Measurements from ENCODE around the gene CHRNB4.

DNA sequence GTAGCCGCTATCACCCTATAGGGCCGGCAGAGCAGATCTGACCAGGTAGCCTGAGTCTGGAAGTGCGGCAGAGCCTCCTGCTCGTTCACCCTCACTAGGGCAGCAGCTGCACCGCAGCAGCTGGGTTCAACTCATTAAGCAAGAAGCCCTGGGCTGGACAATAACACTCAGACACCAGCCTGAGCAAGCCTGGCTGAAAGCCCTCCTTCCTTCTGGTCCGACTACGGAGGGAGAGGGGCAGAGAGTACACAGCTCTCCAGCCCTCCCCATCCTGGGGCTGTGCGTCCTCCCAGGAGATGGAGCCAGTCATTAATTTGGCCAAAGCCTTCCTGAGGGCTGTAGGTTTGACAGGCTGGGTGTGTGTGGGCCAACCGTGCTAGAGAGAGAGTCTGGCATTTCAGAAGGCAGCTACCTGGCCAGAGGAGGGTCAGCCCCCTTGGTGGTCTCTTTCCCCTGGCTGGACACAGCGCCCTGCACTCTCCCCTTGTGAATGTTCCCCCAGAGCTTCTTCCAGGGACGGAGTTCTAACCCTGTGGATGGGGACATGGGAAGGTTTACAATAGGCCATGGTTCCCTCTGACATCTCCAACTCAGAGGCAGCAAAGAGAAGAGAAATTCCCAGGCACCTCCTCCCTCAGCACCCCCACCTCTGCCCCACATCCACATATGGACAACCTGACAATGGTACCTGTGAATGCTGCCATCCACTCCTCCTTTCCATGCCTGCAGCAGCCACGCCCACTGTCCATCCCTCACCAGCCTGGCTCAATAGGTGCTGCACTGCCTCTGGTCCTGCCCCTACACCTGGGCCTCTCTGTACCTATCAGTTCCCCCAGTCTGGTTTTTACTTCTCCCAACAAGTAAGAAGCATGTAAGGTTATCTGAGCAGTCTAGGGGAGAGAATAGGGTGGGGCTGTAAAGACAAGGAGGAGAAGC, 6.5 kb downstream of the CHRNB4 start:
- TF ChIP-seq, protein P1, sequence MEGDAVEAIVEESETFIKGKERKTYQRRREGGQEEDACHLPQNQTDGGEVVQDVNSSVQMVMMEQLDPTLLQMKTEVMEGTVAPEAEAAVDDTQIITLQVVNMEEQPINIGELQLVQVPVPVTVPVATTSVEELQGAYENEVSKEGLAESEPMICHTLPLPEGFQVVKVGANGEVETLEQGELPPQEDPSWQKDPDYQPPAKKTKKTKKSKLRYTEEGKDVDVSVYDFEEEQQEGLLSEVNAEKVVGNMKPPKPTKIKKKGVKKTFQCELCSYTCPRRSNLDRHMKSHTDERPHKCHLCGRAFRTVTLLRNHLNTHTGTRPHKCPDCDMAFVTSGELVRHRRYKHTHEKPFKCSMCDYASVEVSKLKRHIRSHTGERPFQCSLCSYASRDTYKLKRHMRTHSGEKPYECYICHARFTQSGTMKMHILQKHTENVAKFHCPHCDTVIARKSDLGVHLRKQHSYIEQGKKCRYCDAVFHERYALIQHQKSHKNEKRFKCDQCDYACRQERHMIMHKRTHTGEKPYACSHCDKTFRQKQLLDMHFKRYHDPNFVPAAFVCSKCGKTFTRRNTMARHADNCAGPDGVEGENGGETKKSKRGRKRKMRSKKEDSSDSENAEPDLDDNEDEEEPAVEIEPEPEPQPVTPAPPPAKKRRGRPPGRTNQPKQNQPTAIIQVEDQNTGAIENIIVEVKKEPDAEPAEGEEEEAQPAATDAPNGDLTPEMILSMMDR (IDR thresholded peaks at IDR 0.05 in 8 of 11, conservative IDR thresholded peaks at IDR 0.05 in 3 of 11) = no peak
- no peak for TF ChIP-seq POLR2AphosphoS5 (IDR thresholded peaks at IDR 0.05)

Measured in spleen (tissue), 7 donors.